Keratinocyte (primary cell): Measurements from ENCODE around the gene UMODL1. TPM values are rescaled to one million over a fixed set of nuclear protein-coding genes. Genes with fewer than 3 reads are reported as not detected.

Experiments used
- DNase-seq: peaks from one replicate; pipeline ENCODE4 v3.0.0-alpha.2; 2011; ENCODE audit warnings: low read depth, missing footprints, low spot score
- FAIRE-seq: peaks from 2 replicates; lab custom pipeline; 2011; peaks lifted over from hg19 to GRCh38; lab: Jason Lieb, UNC
- H2AFZ ChIP-seq: 2 replicates; pipeline ENCODE4 v1.6.0; 2012; ENCODE audit warnings: low read length, control low read depth, inconsistent platforms; ENCODE audit not compliant: control insufficient read depth
- H3K27ac ChIP-seq: 2 replicates; pipeline ENCODE4 v1.5.1; 2011; ENCODE audit warnings: low read length; ENCODE audit not compliant: control insufficient read depth, insufficient read depth
- H3K27me3 ChIP-seq: 3 replicates; pipeline ENCODE4 v1.6.0; 2011; ENCODE audit warnings: low read length; ENCODE audit not compliant: control insufficient read depth, insufficient read depth; ENCODE audit errors: extremely low read depth
- H3K36me3 ChIP-seq, 2 experiments: 2 replicates in 1 of 2; 3 replicates in 1 of 2; pipeline ENCODE4 v1.5.1; 2011; ENCODE audit warnings: low read length in 2 of 2, mild to moderate bottlenecking in 1 of 2; ENCODE audit not compliant: control insufficient read depth in 2 of 2, insufficient read depth in 2 of 2; ENCODE audit errors: extremely low read depth in 1 of 2
- H3K4me1 ChIP-seq: 3 replicates; pipeline ENCODE4 v1.5.1; 2011; ENCODE audit warnings: low read length; ENCODE audit not compliant: control insufficient read depth, insufficient read depth; ENCODE audit errors: extremely low read depth
- H3K4me2 ChIP-seq: 3 replicates; pipeline ENCODE4 v1.6.0; 2011; ENCODE audit warnings: low read depth, low read length; ENCODE audit not compliant: control insufficient read depth, insufficient read depth; ENCODE audit errors: extremely low read depth
- H3K4me3 ChIP-seq, 3 experiments: fragments of 200-600 bp in 1 of 3; sonication (generic) in 1 of 3; 2 replicates in 2 of 3; 3 replicates in 1 of 3; pipeline ENCODE4 v1.5.1; 2011 to 2016; ENCODE audit warnings: low read length in 3 of 3, mild to moderate bottlenecking in 3 of 3, control low read depth in 2 of 3, inconsistent platforms in 1 of 3, low read depth in 1 of 3, mixed read lengths in 1 of 3, mixed run types in 1 of 3, moderate library complexity in 1 of 3; ENCODE audit not compliant: control insufficient read depth in 2 of 3, insufficient read depth in 2 of 3; ENCODE audit errors: extremely low read depth in 1 of 3
- H3K79me2 ChIP-seq: 2 replicates; pipeline ENCODE4 v1.6.0; 2012; ENCODE audit warnings: low read length; ENCODE audit not compliant: control insufficient read depth, insufficient read depth
- H3K9ac ChIP-seq: 3 replicates; pipeline ENCODE4 v1.6.0; 2011; ENCODE audit warnings: low read length; ENCODE audit not compliant: control insufficient read depth, insufficient read depth; ENCODE audit errors: extremely low read depth
- H3K9me1 ChIP-seq: 3 replicates; pipeline ENCODE4 v1.6.0; 2011; ENCODE audit warnings: low read length; ENCODE audit not compliant: control insufficient read depth, insufficient read depth; ENCODE audit errors: extremely low read depth
- H3K9me3 ChIP-seq: 2 replicates; pipeline ENCODE4 v1.5.1; 2012; ENCODE audit warnings: low read depth, low read length; ENCODE audit not compliant: control insufficient read depth
- H4K20me1 ChIP-seq: 3 replicates; pipeline ENCODE4 v1.6.0; 2011; ENCODE audit warnings: low read length; ENCODE audit not compliant: control insufficient read depth, insufficient read depth; ENCODE audit errors: extremely low read depth
- EZH2 ChIP-seq: IDR thresholded peaks from one replicate; pipeline ENCODE4 v1.6.1; 2012; ENCODE audit warnings: inconsistent platforms, mild to moderate bottlenecking, low read length, moderate library complexity
- dilution Hi-C: fragments of 300-500 bp; cut with MboI; formaldehyde crosslinking; loops from one replicate; pipeline ENCODE4 v1.7.0; 2020; ENCODE audit warnings: low sequenced_read_pairs; ENCODE audit not compliant: extremely low pct_ligation_motif_present
- polyA plus RNA-seq, 5 experiments: library from polyadenylated mRNA; depleted of rRNA in 3 of 5; stranded (reverse) in 3 of 5; stranded (forward) in 1 of 5; unstranded in 1 of 5; fragments of >200 nt; gene quantifications; 1 replicate in 1 of 5; 2 replicates in 3 of 5; 3 replicates in 1 of 5; pipeline versions ENCODE4 v1.2.1 to v1.2.3, GENCODE V29; 2011 to 2012; ENCODE audit warnings: missing spikeins in 2 of 5, low read depth in 1 of 5, low replicate concordance in 1 of 5
- TF ChIP-seq, protein P1 (sequence below), 3 experiments: IDR thresholded peaks in 1 of 3; conservative IDR thresholded peaks in 1 of 3; optimal IDR thresholded peaks in 1 of 3; 2 replicates in 2 of 3; 3 replicates in 1 of 3; pipeline versions ENCODE3 to v1.5.1; 2011; ENCODE audit warnings: low read length in 3 of 3, mild to moderate bottlenecking in 3 of 3, moderate library complexity in 2 of 3, control low read depth in 1 of 3, inconsistent platforms in 1 of 3; ENCODE audit not compliant: insufficient read depth in 2 of 3; ENCODE audit errors: extremely low read depth in 1 of 3

Gene UMODL1
- polyA plus RNA-seq, 1 donor (not counting 4 experiments of a cell fraction or from before 2014, with no cell fraction given), result 0.03 TPM

DNA sequence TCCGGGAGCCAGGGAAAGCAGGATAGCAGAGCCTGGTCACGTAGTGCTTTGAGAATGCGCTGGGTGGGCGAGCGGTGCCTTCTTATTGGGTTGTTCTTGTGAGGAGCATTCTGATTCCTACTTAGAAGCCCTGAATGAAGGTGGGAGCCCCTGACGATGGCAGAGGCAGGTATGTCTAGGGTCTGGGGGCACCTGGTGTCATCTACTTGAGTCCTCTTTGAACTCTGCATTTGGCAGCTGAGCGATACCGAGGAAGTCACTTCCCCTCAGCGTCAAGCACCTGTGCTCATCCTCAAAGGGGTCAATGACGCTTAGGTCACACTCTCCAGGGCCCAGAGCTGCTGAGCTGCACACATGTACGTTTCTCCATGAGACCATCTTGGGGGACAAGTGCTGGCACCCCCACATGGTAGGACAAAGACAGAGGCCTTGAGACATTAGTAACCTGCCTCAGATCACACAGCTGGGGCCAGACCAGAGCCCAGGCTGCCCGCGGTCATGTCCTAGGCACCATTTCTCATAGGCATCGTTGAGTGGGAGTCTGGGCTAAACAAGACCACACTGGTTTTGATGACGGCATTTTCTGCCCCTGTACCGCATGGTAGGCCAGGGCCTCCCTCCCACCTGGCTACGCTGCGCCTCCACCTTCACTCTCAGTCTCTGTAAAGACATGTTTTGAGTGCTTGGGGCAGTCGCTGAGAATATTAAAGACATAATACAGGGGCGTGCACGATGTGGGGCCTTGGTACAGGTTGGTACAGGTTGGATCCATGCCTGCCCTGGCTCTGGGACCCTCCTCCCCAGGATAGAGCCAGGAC is 78.7 kb downstream of the UMODL1 start:
- no peak overlapping the region for H3K9ac ChIP-seq

GRCh38 chr21:42150474-42151085 is 79.5 kb downstream of the UMODL1 start:
- Histone ChIP-seq H3K9me3 (no peaks in the 10 kb centered on the region), H3K9ac (no peak overlapping the region), H3K4me2 (no peak overlapping the region), H4K20me1 (no peaks in the 10 kb centered on the region), H3K4me1 (no peaks in the 10 kb centered on the region), H3K36me3 (no peaks in the 10 kb centered on the region), H3K9me1 (no peaks in the 10 kb centered on the region), H2AFZ (no peak overlapping the region), H3K27me3 (peaks cover 21% of the 10 kb centered on the region), H3K27ac (no peak overlapping the region), H3K4me3 (no peak overlapping the region), H3K79me2 (no peaks in the 10 kb centered on the region)
- FAIRE-seq (no peak), DNase-seq (no peak)
- TF ChIP-seq, protein P1, sequence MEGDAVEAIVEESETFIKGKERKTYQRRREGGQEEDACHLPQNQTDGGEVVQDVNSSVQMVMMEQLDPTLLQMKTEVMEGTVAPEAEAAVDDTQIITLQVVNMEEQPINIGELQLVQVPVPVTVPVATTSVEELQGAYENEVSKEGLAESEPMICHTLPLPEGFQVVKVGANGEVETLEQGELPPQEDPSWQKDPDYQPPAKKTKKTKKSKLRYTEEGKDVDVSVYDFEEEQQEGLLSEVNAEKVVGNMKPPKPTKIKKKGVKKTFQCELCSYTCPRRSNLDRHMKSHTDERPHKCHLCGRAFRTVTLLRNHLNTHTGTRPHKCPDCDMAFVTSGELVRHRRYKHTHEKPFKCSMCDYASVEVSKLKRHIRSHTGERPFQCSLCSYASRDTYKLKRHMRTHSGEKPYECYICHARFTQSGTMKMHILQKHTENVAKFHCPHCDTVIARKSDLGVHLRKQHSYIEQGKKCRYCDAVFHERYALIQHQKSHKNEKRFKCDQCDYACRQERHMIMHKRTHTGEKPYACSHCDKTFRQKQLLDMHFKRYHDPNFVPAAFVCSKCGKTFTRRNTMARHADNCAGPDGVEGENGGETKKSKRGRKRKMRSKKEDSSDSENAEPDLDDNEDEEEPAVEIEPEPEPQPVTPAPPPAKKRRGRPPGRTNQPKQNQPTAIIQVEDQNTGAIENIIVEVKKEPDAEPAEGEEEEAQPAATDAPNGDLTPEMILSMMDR (optimal IDR thresholded peaks at IDR 0.05 in 1 of 3, IDR thresholded peaks at IDR 0.05 in 1 of 3, conservative IDR thresholded peaks at IDR 0.05 in 1 of 3; ENCODE audit: extremely low read depth in 1 of 3, insufficient read depth in 2 of 3, low read length in 3 of 3), result no peak
- no peak for TF ChIP-seq EZH2
- dilution Hi-C loops, result no loop called here

More for the DNA sequence above, 78.7 kb downstream of the UMODL1 start:
- Histone ChIP-seq H3K27me3 (peaks cover 21% of the 10 kb centered on the region), H3K4me2 (no peak overlapping the region), H4K20me1 (no peaks in the 10 kb centered on the region), H3K9me1 (no peaks in the 10 kb centered on the region), H3K4me1 (no peaks in the 10 kb centered on the region), H3K79me2 (no peaks in the 10 kb centered on the region), H3K4me3 (no peak overlapping the region), H3K36me3 (no peaks in the 10 kb centered on the region), H3K27ac (no peak overlapping the region), H3K9me3 (no peaks in the 10 kb centered on the region), H2AFZ (no peak overlapping the region)
- no peak for TF ChIP-seq EZH2
- TF ChIP-seq, protein P1 (optimal IDR thresholded peaks at IDR 0.05 in 1 of 3, IDR thresholded peaks at IDR 0.05 in 1 of 3, conservative IDR thresholded peaks at IDR 0.05 in 1 of 3; ENCODE audit: extremely low read depth in 1 of 3, insufficient read depth in 2 of 3, low read length in 3 of 3), result no peak
- FAIRE-seq (no peak), DNase-seq (no peak)
- dilution Hi-C loops, result no loop called here
